ENCODE data around the gene ZDHHC23. TPM values are rescaled to one million over a fixed set of nuclear protein-coding genes. Genes with fewer than 3 reads are reported as not detected.

Gene ZDHHC23, protein sequence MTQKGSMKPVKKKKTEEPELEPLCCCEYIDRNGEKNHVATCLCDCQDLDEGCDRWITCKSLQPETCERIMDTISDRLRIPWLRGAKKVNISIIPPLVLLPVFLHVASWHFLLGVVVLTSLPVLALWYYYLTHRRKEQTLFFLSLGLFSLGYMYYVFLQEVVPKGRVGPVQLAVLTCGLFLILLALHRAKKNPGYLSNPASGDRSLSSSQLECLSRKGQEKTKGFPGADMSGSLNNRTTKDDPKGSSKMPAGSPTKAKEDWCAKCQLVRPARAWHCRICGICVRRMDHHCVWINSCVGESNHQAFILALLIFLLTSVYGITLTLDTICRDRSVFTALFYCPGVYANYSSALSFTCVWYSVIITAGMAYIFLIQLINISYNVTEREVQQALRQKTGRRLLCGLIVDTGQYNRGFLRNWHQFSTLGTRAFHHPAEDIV
- total RNA-seq (72.6 and 75.1 TPM in 2 replicates), polyA plus RNA-seq (12.3 and 18.6 TPM in 2 replicates), polyA minus RNA-seq (17.7 and 22.9 TPM in 2 replicates)
- total RNA-seq (2013): 35.7 TPM

DNA sequence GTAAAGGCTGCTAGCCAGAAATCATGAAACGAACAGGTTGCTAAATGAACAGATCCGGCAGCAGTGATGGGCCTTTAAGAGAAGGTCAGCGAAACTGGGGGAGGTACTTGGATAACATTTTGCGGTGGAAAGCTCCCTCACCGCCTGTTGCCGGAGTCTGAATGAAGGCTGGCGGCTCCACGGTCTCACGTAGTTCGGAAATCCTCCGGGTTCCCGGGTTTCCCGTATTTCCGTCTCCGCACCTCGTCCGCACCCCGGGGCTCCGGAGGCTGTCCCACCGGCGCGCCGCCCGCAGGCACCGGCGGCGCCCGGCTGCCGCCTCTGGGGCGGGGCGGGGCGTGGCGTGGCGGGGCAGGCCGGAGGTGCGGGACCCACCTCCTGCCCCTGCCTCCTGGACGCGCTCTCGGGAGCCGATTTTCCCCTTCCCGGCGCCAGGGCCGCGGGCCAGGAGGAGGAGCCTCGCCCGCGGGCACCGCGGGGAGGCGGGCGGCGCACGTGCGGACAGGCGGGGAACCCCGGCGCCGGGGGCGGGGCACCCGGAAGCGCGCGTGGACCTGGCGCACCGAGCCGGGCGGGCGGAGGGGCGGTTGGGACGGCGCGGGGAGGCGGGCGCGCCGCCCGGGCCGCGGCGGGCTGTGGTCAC lies at the start of gene ZDHHC23:
Gene ZDHHC23, plus strand, starts transcription at position 642 of the 643 bp plus-strand sequence. CDS start 790 bp downstream, outside the sequence.
- Mint-ChIP-seq H3K27ac (peak within 1 kb of the TSS; percentile 89), H3K9me3 (ENCODE audit: insufficient read depth) (no peaks in the 10 kb centered on the region), H3K4me3 (peak within 1 kb of the TSS; percentile 87), H3K4me1 (peaks cover 18% of the 10 kb centered on the region), H3K27me3 (no peaks in the 10 kb centered on the region)
- Histone ChIP-seq H3K4me3 (ENCODE audit: control extremely low read depth in 1 of 5, extremely low read depth in 1 of 5, insufficient read depth in 1 of 5, low read depth in 2 of 5, low read length in 4 of 5) (peak within 1 kb of the TSS; percentile 47 to 89 (median 84)), H3K4me2 (replicated peaks; ENCODE audit: low read depth, low read length, poor library complexity, severe bottlenecking) (peak within 1 kb of the TSS; percentile 93), H2AFZ (ENCODE audit: insufficient read depth, low read depth, low read length, poor library complexity, severe bottlenecking) (peak within 1 kb of the TSS; percentile 88), H4K20me1 (ENCODE audit: control insufficient read depth, insufficient read depth, low read length, poor library complexity, severe bottlenecking) (no peaks in the 10 kb centered on the region), H3K4me1 (ENCODE audit: control insufficient read depth in 2 of 2, insufficient read depth in 2 of 2, low read length in 2 of 2) (peaks cover 12 to 14% of the 10 kb centered on the region in 2 donors), H3K27ac (ENCODE audit: low read length in 2 of 2) (peak within 1 kb of the TSS; percentile 48 to 74), H3K27me3 (replicated peaks in 1 of 4; ENCODE audit: control extremely low read depth in 1 of 4, control insufficient read depth in 3 of 4, insufficient read depth in 4 of 4, low read length in 3 of 4) (no peaks in the 10 kb centered on the region), H3K9ac (ENCODE audit: low read length) (peak within 1 kb of the TSS; percentile 79), H3K36me3 (replicated peaks in 1 of 2; ENCODE audit: control extremely low read depth in 1 of 2, control insufficient read depth in 1 of 2, extremely low read depth in 1 of 2, insufficient read depth in 2 of 2, low read length in 1 of 2) (peaks cover 2 to 5% of the 10 kb centered on the region in 2 experiments), H3K79me2 (ENCODE audit: control insufficient read depth, insufficient read depth, low read length) (no peaks in the 10 kb centered on the region), H3K9me3 (ENCODE audit: control extremely low read depth in 1 of 3, control insufficient read depth in 2 of 3, insufficient read depth in 1 of 3, low read length in 2 of 3) (no peaks in the 10 kb centered on the region)
- ATAC-seq (ENCODE audit: low read depth) (peak; percentile 84), DNase-seq (peak; percentile 88)
- intact Hi-C loops (cut with micrococcal nuclease): loop anchor here (1.0 to 5.0 kb wide), 6 partner anchors 37 to 265 kb away; partner anchors contain the start of genes ATP6V1A, CCDC191, NAA50 and QTRT2
- WGBS (ENCODE audit: insufficient coverage): under 1% methylated on average over 80 of the region's 80 CpGs
- ChIA-PET POLR2A (interaction anchor here (0.6 to 0.9 kb wide), 2 partner anchors 58 to 201 kb away, joined by 3 read pairs; partner anchors contain the start of gene ATP6V1A), CTCF (no interaction called here)
- TF ChIP-seq, protein P1, sequence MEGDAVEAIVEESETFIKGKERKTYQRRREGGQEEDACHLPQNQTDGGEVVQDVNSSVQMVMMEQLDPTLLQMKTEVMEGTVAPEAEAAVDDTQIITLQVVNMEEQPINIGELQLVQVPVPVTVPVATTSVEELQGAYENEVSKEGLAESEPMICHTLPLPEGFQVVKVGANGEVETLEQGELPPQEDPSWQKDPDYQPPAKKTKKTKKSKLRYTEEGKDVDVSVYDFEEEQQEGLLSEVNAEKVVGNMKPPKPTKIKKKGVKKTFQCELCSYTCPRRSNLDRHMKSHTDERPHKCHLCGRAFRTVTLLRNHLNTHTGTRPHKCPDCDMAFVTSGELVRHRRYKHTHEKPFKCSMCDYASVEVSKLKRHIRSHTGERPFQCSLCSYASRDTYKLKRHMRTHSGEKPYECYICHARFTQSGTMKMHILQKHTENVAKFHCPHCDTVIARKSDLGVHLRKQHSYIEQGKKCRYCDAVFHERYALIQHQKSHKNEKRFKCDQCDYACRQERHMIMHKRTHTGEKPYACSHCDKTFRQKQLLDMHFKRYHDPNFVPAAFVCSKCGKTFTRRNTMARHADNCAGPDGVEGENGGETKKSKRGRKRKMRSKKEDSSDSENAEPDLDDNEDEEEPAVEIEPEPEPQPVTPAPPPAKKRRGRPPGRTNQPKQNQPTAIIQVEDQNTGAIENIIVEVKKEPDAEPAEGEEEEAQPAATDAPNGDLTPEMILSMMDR (IDR thresholded peaks at IDR 0.05): no peak
- TF ChIP-seq EZH2 (IDR thresholded peaks at IDR 0.05; ENCODE audit: borderline replicate concordance, insufficient read depth, low read depth, low read length, poor library complexity, severe bottlenecking): no peak

Data from B cell (primary cell).